SU-DHL-6 (cell line): ENCODE measurements around the gene PLCL1.

Source experiments
- H2AFZ ChIP-seq: fragments of 200-600 bp; sonication (generic); 2 replicates; pipeline ENCODE4 v1.6.1; 2014; ENCODE audit warnings: low read depth, mild to moderate bottlenecking, moderate library complexity, mixed read lengths, antibody characterized with exemption, low read length; ENCODE audit not compliant: severe bottlenecking
- H3F3A ChIP-seq: fragments of 200-600 bp; shearing (Covaris generic); 2 replicates; pipeline ENCODE4 v1.6.0; 2016; ENCODE audit warnings: antibody characterized with exemption, mild to moderate bottlenecking; ENCODE audit not compliant: insufficient read depth
- H3K27ac ChIP-seq: fragments of 200-600 bp; sonication (generic); 2 replicates; pipeline ENCODE4 v1.5.1; 2016; ENCODE audit warnings: low read depth, mild to moderate bottlenecking, low read length, moderate library complexity, mixed read lengths
- H3K27me3 ChIP-seq: fragments of 200-600 bp; sonication (generic), shearing (Covaris generic); 2 replicates; pipeline ENCODE4 v1.6.0; 2014; ENCODE audit warnings: mild to moderate bottlenecking, low read length
- H3K36me3 ChIP-seq: fragments of 200-600 bp; sonication (generic); 2 replicates; pipeline ENCODE4 v1.6.1; 2014; ENCODE audit warnings: mild to moderate bottlenecking, low read length, mixed read lengths
- H3K4me2 ChIP-seq: fragments of 300-600, 200-600 bp; shearing (Covaris generic), sonication (generic); 2 replicates; pipeline ENCODE4 v1.6.0; 2014; ENCODE audit warnings: low read length, low read depth, mild to moderate bottlenecking; ENCODE audit not compliant: poor library complexity, severe bottlenecking
- H3K4me3 ChIP-seq: fragments of 200-600 bp; sonication (generic); 2 replicates; pipeline ENCODE4 v1.5.1; 2014; ENCODE audit warnings: antibody characterized with exemption, low read length, mild to moderate bottlenecking, mixed read lengths; ENCODE audit not compliant: insufficient read depth, poor library complexity, severe bottlenecking
- H3K79me2 ChIP-seq: fragments of 200-600 bp; sonication (generic); 2 replicates; pipeline ENCODE4 v1.6.1; 2014; ENCODE audit warnings: mild to moderate bottlenecking, low read length, moderate library complexity; ENCODE audit not compliant: insufficient read depth
- H3K9ac ChIP-seq: fragments of 200-600 bp; sonication (generic); 2 replicates; pipeline ENCODE4 v1.7.0; 2014; ENCODE audit warnings: mild to moderate bottlenecking, low read length
- H3K9me2 ChIP-seq: fragments of 200-600 bp; sonication (generic); replicated peaks from 2 replicates; pipeline ENCODE4 v1.6.1; 2014; ENCODE audit warnings: low read length; ENCODE audit not compliant: insufficient read depth
- H3K9me3 ChIP-seq: fragments of 200-600 bp; sonication (generic); 2 replicates; pipeline ENCODE4 v1.6.1; 2014; ENCODE audit warnings: low read length, mixed read lengths; ENCODE audit not compliant: insufficient read depth
- H4K20me1 ChIP-seq: fragments of 200-600 bp; sonication (generic); 2 replicates; pipeline ENCODE4 v1.6.1; 2014; ENCODE audit warnings: low read depth, mild to moderate bottlenecking, antibody characterized with exemption, low read length, moderate library complexity, mixed read lengths
- EZH2phosphoT487 ChIP-seq: fragments of 200-600 bp; sonication (generic), shearing (Covaris generic); conservative IDR thresholded peaks from 2 replicates; pipeline ENCODE4 v1.6.1; 2018; ENCODE audit warnings: mild to moderate bottlenecking, antibody characterized with exemption, low read length, moderate library complexity, mixed read lengths
- TF ChIP-seq, protein P1 (sequence below): fragments of 200-600 bp; sonication (generic); IDR thresholded peaks from one replicate; pipeline ENCODE4 v1.5.1; 2017; ENCODE audit warnings: antibody characterized with exemption, mild to moderate bottlenecking, low read length, moderate library complexity; ENCODE audit not compliant: insufficient read depth, poor library complexity, severe bottlenecking

The PLCL1 gene

DNA sequence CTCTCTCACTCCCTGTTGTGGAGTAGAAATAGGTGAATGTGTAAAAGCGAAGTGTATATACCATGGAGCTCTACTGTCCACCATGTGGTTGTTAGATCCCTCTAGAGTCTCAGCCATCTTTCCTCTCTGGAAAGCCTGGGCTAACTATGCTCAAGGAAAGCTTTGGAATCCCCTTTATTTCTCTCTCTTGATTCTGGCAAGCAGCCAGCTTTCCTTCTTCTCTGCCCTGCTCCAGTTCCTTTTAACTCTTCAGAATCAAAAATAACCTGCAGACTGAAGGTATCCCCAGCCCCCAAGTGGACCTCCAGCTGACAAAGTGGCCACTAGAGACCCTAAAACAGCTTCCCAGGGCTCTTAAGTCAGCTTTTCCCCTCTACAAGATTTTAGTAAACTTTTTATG, 381.9 kb downstream of the PLCL1 start:
- H3K27ac ChIP-seq, result no peak overlapping the region
- TF ChIP-seq, protein P1, sequence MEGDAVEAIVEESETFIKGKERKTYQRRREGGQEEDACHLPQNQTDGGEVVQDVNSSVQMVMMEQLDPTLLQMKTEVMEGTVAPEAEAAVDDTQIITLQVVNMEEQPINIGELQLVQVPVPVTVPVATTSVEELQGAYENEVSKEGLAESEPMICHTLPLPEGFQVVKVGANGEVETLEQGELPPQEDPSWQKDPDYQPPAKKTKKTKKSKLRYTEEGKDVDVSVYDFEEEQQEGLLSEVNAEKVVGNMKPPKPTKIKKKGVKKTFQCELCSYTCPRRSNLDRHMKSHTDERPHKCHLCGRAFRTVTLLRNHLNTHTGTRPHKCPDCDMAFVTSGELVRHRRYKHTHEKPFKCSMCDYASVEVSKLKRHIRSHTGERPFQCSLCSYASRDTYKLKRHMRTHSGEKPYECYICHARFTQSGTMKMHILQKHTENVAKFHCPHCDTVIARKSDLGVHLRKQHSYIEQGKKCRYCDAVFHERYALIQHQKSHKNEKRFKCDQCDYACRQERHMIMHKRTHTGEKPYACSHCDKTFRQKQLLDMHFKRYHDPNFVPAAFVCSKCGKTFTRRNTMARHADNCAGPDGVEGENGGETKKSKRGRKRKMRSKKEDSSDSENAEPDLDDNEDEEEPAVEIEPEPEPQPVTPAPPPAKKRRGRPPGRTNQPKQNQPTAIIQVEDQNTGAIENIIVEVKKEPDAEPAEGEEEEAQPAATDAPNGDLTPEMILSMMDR, result no peak
- no peak for TF ChIP-seq EZH2phosphoT487
- no peak overlapping the region for H2AFZ ChIP-seq
- no peaks in the 10 kb centered on the region for H3K36me3 ChIP-seq
- no peaks in the 10 kb centered on the region for H3K9me2 ChIP-seq
- no peaks in the 10 kb centered on the region for H3F3A ChIP-seq
- no peaks in the 10 kb centered on the region for H3K79me2 ChIP-seq
- H3K4me3 ChIP-seq, result no peak overlapping the region
- no peaks in the 10 kb centered on the region for H3K9me3 ChIP-seq
- H3K9ac ChIP-seq, result no peak overlapping the region
- H3K27me3 ChIP-seq, result no peaks in the 10 kb centered on the region
- H3K4me2 ChIP-seq, result no peak overlapping the region
- H4K20me1 ChIP-seq, result no peaks in the 10 kb centered on the region

DNA sequence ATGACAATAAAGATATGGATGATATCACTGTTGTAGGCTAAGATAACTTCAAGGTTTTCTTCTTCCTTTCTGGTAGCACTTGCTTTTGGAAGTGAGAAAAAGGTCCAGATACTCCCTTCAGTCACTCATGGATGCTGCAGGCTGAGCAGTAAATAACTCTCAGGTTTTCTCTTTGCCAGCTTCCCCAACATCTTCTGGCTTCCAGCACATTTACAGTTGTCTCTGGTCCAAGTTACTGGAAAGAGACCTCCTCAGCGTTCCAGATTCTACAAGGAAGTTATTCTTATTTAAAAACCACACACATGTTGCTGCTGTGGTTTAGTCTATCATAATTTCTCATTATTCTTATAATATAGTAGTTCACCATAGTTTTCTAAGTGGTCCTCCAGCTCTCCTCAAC, 383.4 kb downstream of the PLCL1 start:
- no peaks in the 10 kb centered on the region for H3K79me2 ChIP-seq
- H3K36me3 ChIP-seq, result no peaks in the 10 kb centered on the region
- H3K4me2 ChIP-seq, result no peak overlapping the region
- TF ChIP-seq, protein P1, result no peak
- no peak for TF ChIP-seq EZH2phosphoT487
- H4K20me1 ChIP-seq, result no peaks in the 10 kb centered on the region
- H3K9ac ChIP-seq, result no peak overlapping the region
- H3K4me3 ChIP-seq, result no peak overlapping the region
- H3K9me2 ChIP-seq, result no peaks in the 10 kb centered on the region
- H3K27ac ChIP-seq, result no peak overlapping the region
- H3K9me3 ChIP-seq, result no peaks in the 10 kb centered on the region
- H3F3A ChIP-seq, result no peaks in the 10 kb centered on the region
- H2AFZ ChIP-seq, result no peak overlapping the region
- no peaks in the 10 kb centered on the region for H3K27me3 ChIP-seq

DNA sequence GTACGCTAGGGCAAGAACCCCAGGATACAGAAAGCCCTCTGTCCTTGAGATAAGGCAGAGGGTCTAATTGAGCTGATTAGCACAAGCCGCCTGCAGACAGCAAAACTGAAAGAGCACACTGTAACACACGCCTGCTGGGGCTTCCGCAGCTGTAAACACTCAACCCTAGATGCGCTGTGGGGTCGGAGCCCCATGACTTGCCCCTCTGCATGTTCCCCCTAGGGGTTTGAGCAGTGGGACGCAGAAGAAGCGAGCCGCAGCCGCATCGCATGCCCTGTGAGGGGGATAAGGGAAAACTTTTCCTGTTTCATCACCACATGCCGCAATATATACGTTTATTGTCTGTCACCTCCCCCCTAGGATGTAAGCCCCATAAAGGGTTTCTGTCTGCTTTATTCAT, 384.6 kb downstream of the PLCL1 start:
- H3K9ac ChIP-seq, result no peak overlapping the region
- TF ChIP-seq EZH2phosphoT487, result no peak
- TF ChIP-seq, protein P1, result no peak
- no peak overlapping the region for H3K4me2 ChIP-seq
- H3K36me3 ChIP-seq, result no peaks in the 10 kb centered on the region
- no peaks in the 10 kb centered on the region for H3K9me3 ChIP-seq
- no peak overlapping the region for H2AFZ ChIP-seq
- no peaks in the 10 kb centered on the region for H3K27me3 ChIP-seq
- H4K20me1 ChIP-seq, result no peaks in the 10 kb centered on the region
- H3K9me2 ChIP-seq, result no peaks in the 10 kb centered on the region
- no peaks in the 10 kb centered on the region for H3F3A ChIP-seq
- H3K79me2 ChIP-seq, result no peaks in the 10 kb centered on the region
- no peak overlapping the region for H3K4me3 ChIP-seq
- no peak overlapping the region for H3K27ac ChIP-seq
